ENCODE results near the gene NUP58.

DNA sequence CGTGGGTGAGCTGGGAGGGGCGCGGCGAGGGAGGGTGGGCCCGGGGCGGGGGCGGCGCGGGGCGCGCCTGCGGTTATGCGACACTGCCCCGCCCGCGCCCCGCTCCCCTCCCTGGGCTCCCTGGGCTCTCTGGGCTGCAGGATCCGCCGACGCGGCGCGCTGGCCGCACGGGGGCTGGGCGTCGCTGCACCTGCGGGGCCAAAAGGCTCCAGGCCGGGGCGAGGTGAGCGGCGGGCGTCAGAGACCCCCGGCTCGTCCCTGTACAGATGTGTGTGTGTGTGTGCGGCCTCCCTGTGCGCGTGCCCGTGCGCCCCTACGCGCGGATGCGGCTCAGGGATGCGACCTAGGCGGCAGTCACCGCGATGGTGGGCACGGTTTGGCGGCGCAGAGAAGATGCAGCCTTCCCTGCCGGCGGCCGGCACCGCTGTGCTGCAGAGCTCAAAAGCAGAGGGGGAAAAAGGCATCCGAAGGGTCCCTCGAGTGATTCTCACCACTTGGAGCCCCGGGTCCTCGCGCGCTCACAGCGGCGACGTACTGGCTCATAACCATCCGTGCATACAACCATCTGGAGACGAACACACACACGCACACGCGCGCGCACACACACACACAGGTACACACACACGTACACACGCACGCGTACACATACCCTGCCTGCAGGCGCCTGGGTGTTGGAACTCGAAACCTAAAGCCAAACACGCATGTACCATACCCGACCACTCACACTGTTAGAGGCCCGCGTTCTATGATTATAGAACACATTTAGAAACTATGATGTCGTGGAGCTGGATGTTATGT, 71.1 kb downstream of the NUP58 start:
- no peak for TF ChIP-seq NR2C2 (IDR thresholded peaks at IDR 0.05; ENCODE audit: borderline replicate concordance, control insufficient read depth, insufficient read length, low read depth)
- TF ChIP-seq, protein P1, sequence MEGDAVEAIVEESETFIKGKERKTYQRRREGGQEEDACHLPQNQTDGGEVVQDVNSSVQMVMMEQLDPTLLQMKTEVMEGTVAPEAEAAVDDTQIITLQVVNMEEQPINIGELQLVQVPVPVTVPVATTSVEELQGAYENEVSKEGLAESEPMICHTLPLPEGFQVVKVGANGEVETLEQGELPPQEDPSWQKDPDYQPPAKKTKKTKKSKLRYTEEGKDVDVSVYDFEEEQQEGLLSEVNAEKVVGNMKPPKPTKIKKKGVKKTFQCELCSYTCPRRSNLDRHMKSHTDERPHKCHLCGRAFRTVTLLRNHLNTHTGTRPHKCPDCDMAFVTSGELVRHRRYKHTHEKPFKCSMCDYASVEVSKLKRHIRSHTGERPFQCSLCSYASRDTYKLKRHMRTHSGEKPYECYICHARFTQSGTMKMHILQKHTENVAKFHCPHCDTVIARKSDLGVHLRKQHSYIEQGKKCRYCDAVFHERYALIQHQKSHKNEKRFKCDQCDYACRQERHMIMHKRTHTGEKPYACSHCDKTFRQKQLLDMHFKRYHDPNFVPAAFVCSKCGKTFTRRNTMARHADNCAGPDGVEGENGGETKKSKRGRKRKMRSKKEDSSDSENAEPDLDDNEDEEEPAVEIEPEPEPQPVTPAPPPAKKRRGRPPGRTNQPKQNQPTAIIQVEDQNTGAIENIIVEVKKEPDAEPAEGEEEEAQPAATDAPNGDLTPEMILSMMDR (IDR thresholded peaks at IDR 0.05 in 2 of 3, conservative IDR thresholded peaks at IDR 0.05 in 1 of 3; ENCODE audit: control insufficient read depth in 2 of 3, extremely low read depth in 1 of 3, insufficient read depth in 1 of 3, low read depth in 3 of 3, low read length in 3 of 3), result no peak
- TF ChIP-seq, protein P2, sequence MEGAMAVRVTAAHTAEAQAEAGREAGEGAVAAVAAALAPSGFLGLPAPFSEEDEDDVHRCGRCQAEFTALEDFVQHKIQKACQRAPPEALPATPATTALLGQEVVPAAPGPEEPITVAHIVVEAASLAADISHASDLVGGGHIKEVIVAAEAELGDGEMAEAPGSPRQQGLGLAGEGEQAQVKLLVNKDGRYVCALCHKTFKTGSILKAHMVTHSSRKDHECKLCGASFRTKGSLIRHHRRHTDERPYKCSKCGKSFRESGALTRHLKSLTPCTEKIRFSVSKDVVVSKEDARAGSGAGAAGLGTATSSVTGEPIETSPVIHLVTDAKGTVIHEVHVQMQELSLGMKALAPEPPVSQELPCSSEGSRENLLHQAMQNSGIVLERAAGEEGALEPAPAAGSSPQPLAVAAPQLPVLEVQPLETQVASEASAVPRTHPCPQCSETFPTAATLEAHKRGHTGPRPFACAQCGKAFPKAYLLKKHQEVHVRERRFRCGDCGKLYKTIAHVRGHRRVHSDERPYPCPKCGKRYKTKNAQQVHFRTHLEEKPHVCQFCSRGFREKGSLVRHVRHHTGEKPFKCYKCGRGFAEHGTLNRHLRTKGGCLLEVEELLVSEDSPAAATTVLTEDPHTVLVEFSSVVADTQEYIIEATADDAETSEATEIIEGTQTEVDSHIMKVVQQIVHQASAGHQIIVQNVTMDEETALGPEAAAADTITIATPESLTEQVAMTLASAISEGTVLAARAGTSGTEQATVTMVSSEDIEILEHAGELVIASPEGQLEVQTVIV (IDR thresholded peaks at IDR 0.05; ENCODE audit: borderline replicate concordance, partially characterized antibody), result no peak
- TF ChIP-seq FOS (IDR thresholded peaks at IDR 0.05; ENCODE audit: borderline replicate concordance, extremely low read depth, insufficient read length), result no peak
- no peak for TF ChIP-seq ASH2L (IDR thresholded peaks at IDR 0.05; ENCODE audit: borderline replicate concordance, low read depth)

Measured in GM12878 (cell line).